SIG-M5 treated with dmso at 0.1 percent for 504 hours (cell line): Measurements from ENCODE around the gene LUM.
"Not testable (repeated sequence)": the region's sequence is repeated elsewhere in the genome, so short reads cannot be mapped to it uniquely, and the experiment has no call there.

Source experiments
- DNase-seq: peaks from one replicate; lab custom pipeline; 2025; ENCODE audit not compliant: unreplicated experiment; lab: John Stamatoyannopoulos, UW

Gene LUM

GRCh38 chr12:91110311-91110924, 876 bp downstream of the LUM start:
- DNase-seq = no peak

DNA sequence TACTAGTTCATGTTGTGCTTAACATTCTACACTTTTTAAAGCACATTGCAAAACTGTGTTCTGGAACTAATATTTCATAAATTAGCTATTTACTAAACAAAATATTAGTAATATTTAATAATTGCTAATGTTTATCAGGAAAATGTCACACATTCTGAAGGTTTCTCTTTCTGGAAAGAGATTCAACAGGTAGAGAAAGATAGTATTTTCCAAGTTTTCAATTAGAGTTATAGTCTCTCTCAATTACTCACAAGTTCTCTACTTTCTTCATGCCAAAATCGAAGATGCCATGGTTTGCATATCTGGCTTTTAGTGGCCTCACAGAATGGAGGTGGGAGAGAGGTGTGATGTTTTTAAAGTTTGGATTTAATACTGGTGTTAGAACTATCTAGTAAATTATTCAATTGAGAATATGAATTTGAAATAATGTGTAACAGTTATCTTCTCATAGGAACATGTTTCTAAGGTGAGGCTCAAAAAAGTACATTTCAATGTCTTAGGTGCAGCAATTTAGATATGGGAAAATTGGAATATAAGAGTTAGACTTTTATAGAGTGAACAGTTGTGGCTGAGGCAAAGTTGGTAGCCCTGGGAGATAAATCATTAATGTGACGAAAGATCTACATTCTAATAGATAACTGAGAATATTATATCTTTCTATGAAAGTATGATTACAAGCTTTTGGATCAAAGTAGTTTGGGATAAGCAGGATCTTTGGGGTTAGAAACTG, 1.5 kb downstream of the LUM start:
- no peak for DNase-seq

DNA sequence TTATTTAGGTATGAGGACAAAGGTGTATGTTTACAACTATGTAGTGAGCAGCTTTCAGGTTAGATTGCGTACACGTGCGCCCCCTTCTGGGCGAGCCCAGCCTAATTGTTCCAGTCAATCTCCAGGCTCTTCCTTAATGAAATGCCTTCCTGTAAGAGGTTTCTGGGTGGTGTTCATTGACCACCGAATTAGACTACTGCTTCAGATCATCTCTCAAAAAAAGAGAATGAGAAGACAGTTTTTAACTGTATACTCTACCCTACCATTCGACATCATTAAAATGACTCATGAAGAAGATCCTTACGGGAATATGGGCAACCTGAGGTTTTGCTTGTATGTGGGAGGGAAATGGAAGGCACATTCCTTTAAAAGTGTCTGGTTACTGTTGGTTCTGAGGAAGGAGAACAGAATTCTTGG, 2.1 kb downstream of the LUM start:
- DNase-seq = peak; percentile 32

DNA sequence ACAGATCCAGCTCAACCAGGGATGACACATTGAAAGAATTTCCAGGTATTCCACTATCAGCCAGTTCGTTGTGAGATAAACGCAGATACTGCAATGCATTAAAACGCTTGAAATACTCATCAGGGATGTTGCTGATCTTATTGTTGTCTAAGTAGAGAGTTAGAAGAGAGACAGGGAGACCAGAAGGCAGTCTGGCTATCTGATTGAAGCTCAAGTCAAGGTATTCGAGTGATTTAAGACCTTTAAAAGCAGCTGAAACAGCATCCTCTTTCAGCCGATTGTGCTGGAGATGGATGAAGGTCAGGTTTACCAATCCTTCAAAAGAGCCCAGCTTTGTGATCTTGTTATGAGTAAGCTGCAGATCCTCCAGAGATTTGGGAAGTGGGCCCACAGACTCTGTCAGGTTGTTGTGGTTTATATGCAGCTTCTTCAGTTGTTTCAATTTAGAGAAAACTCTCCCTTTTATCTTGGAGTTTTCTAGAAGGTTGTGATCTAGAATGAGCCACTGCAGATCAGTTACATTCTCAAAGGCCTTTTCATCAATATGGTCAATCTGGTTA, 3.0 kb downstream of the LUM start:
- no peak for DNase-seq

DNA sequence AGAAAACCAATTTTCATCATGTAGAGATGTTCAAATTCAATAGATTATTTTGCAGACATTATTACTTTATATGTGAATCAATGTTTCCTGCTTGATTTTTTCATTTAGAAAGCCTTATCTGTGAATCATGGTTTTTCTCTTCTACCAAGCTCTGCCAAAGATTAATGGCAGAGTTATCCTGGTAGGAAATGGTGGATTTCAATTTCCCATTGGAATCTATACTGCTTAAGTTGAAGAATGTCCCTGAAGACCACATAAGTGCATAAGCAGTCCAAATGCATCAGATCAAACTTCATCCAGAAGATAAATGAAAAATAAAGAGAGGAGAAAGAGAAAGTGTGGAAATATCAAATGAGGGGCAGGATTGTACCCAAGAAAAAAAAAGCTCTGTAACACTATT, 5.0 kb downstream of the LUM start:
- DNase-seq = no peak

DNA sequence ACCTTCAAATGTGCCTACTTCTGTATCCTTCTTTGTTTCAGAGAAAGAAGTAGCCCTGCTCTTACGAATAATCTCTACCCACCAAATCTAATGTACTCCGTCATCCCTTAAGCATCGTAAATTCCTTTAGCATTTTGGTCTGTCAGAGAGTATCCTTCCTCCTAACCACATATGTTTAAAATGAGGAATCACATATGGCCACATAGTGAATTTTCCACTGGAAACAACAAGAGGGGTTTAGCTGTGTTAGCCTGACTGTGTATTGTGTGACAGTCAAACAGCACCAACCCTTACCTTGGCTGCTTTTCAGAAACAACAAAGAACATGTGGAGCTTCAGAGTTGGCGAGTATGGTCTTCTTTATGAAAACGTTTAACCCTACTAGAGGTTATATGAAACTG, 5.5 kb downstream of the LUM start:
- DNase-seq = no peak

DNA sequence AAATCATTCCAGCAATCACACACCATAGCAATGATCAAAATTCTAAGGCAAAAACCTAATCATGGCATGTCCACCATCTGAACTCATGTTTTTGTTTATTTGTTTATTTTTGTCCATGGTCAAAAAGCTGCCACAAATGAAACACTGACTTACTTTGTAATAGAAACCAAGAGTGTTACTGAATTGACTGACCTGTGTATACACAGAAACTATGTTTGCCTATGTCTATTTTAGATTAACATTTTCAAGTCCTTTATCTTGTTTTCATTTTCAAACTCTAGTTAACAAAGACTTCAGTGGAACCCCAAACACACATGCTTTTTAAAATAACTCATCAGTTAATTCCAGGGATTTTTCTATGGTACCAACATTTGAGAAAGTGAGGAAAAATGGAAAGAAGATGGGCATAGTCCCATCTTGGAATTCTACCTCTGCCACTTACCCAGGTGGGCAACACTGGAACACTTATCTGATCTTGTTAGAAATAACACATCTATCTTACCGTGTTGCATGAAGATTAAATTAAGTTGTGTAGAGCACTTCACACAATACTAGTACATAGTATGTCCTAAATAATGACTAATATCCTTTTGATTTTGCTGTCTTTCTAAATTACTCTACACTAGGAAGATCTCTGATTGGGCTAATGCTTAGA, 6.4 kb downstream of the LUM start:
- DNase-seq = no peak

DNA sequence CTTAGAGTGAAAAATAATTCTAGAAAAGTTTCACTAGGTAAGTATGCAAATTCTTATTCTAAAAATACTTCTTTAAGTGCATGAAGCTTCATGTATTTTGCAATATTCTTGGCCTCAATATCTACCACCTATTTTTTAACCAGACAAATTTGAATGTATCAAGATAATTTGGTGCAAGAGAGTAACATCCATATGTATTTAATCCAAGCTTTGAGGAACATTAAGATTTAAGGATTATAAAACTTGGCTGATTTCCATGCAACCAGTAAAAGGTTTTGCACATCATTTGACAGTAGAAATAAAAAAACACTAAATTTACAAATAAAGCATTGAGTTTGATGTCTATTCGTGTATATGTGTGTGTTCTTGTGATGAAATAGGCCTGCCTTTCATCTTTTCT, 7.7 kb downstream of the LUM start:
- DNase-seq = no peak

DNA sequence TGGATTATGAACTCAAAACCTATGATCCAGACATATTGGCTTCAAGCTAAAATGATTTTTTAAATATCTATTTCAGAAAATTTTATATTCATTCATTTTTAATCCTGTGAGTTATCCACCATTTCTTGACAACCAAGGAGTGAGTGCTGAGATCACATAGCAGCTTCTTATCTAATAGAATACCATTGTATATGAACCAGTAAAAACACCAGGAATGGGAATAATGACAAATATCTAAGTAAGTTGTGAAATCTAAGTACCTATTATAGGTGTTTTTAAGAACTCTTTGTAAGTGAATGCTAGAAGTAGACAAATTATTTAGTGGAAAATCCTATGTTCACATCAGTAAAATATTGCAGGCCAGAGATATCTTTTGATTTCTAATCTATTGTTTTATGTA, 8.2 kb downstream of the LUM start:
- DNase-seq = no peak

DNA sequence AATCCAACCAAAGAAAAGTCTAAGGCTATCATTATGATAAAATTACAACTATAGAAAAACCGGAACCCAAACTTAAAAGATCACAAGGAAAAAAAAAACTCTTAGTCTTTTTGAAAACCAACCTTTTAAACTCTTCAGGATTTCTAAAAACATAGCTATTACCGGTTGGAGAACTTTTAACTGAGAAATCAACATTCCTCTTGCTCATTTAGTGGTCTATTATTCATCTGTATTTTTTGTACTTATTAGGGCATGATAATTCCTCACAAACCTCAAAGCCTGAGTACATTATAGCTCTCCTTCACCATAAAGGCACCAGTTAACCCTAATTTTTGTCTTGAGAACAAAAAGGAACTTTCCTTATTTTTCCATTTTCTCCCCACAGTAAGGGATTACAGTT, 10.4 kb downstream of the LUM start:
- DNase-seq = no peak

DNA sequence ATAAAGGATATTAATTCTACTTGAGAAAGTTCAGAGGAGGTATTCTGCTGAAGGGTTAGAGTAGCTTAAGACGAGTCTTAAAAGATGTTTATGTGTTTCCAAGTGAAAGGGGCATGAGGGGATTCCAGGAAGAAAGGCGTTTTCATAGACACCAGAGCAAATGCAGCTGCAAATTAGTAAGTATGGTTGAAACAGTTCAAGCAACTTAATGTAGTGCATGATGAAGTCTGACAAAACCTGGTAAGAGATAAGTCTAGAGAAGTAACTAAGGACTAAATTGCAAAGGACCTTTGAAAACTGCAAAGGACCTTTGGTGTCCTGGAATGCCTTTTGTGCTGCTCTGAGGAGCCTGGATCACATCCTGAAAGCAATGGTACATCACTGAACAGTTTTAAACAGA, 11.5 kb downstream of the LUM start:
- DNase-seq = no peak

- DNase-seq = no peak
Measured at GRCh38 chr12:91099341-91099740, 12.0 kb downstream of the LUM start.

GRCh38 chr12:91098941-91099340, 12.4 kb downstream of the LUM start:
- DNase-seq = no peak

GRCh38 chr12:91098461-91098860, 12.8 kb downstream of the LUM start:
- no peak for DNase-seq

DNA sequence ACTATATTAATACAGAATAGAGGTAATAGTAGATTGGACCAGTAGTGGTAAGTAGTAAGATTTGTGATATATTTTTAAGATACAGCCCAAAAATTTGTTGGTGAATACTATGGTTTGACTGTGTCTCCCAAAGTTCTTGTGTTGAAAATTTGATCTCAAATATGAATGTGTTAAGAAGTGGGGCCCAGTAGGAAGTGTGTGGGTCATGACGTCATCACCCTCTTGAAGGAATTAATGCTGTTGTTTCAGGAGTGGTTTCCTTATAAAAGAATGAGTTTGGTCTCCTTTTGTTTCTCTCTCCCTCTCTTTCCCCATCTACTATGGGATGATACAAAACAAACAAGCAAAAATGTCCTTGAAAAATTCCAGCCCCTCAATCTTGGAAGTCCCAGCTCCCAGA, 16.3 kb downstream of the LUM start:
- DNase-seq = no peak

DNA sequence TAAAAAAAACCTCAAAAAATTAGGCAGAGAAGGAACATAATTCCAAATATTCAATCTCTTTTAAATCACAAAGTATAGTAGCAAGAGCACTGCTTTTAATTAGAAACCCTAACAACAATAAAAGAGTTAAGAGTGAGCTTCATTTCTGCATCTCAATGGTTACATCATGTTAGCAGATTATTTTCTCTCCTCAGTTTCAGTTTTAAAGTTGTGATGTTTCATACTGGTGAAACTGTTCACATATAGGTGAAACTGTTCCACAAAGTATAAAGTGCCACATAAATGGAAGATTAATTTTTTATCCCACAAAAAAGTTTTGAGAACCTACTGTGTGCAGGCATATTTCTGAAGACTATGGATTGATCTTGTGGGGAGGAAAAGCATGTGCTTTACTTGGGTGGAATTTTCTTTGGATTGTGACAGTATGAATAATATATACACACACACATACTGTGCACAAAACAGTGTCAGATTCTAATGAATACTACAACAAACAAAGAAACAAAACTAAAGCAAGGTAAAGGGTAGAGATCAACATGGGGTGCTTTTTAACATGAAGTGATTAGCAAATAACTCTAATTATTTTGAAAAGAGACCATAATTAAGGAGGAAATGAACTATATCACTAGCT, 17.1 kb downstream of the LUM start:
- no peak for DNase-seq

DNA sequence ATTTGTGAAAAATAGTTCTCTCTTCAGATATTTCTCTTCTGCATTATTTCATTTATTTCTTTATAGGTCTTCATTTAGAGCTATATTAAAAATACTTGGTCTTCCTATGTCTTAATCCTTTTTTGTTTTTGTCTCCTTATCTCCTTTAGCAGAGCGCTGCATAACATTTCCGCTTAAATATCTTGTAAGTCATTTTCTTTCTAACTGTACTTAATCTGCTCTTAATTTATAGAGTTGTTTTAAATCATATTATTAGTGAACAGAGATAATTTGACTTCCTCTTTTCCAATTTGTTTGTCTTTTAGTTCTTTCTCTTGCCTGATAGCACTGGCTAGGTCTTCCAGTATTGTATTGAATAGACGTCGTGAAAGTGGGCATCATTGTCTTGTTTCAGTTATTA, 18.0 kb downstream of the LUM start:
- no peak for DNase-seq

DNA sequence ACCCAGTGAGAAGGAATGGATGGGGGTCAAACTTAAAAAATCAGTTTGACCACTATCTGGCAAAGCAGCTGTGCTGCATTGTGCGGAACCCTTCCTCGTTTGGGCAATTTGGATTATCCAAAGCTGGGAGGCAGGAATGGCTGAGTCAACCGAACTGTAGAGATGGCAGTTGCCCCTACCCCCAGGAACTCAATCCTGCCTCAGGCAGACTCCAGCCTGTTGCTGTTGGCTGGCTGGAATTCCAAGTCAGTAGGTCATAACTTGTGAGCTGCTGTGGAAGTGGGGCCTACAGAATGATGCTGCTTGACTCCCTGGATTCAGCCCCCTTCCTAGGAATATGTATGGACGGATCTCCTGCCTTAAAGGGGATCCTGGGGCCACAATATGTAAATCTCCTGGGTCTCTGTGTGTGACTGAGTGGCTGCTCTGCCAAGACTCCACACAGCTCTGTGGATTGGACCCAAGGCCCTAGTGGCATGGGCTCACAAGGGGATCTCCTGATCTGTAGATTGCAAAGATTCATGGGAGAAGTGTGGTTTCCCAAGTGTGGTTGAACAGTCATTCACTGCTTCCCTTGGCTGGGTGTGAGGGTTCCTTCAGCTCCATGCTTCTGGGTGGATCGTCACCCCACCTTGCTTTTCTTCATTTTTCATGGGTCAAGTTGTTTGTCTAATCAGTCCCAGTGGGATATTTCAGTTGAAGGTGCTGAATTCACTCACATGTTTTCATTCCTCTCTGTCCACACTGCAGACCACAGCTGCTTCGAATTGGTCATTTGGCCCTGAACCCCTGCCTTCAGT, 19.2 kb downstream of the LUM start:
- DNase-seq = no peak

GRCh38 chr12:91089953-91090352, 21.3 kb downstream of the LUM start:
- not testable (repeated sequence) for DNase-seq

DNA sequence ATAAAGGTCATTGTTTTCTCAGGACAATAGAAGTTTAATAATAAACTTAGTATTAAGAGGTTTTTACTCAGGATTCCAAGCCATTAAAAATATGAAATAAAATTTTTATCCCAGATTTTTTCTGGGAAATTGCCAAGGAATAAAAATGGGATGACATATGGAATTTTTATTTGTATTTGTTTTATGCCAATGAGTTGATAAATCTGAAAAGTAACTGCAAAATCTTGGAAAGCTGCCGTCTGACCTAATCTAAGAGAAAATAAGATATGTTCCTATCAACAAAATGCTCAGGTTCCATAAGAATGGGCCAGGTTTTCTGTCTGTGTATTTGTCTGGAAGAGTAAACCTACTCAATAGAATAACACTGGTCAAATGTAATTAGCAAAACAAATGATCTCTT, 31.3 kb downstream of the LUM start:
- DNase-seq = no peak

DNA sequence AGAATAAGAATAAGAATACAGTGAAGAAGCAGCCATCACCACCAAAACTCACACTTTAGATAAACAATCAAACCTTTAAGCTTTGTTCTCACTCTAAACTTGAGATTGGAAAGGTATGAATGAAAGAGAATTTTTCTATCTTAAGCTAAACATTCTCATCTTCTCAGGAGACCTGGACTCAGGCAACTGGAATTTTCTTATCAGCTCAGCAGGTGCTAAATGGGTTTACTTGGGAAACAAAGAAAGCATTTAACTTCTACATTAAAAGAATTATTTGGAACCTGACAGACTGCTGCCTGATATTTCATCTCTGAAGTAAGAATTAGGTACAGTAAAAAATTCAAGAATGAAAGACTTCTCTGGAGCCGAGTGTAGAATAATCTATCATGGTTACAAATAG, 32.8 kb downstream of the LUM start:
- no peak for DNase-seq
